Measurements from ENCODE around the gene GDF15. TPM values are rescaled to one million over a fixed set of nuclear protein-coding genes. Genes with fewer than 3 reads are reported as not detected.

The GDF15 gene
- total RNA-seq, 1 experiment from 2014 or later = 425 TPM

GRCh38 chr19:18406749-18407148 is 20.8 kb downstream of the GDF15 start:
- no peak overlapping the region for H3K27ac ChIP-seq (ENCODE audit: low read depth, low read length)
- no peak for ATAC-seq
- H3K4me2 ChIP-seq (ENCODE audit: low read length) = no peak overlapping the region
- ChIA-PET POLR2A (no interaction called here), RAD21 (ENCODE audit: low non-redundant PET in 1 of 2, low total read pairs in 2 of 2, uncharacterized antibody in 2 of 2, unreplicated experiment in 2 of 2) (no interaction called here), CTCF (no interaction called here)
- no peak for DNase-seq (ENCODE audit: low read depth, low spot score)
- H3K36me3 ChIP-seq (ENCODE audit: control insufficient read depth in 1 of 2, insufficient read depth in 2 of 2, low read length in 2 of 2) = no peaks in the 10 kb centered on the region
- peaks cover 13 to 28% of the 10 kb centered on the region in 2 experiments for H3K4me1 ChIP-seq (ENCODE audit: control insufficient read depth in 1 of 2, insufficient read depth in 2 of 2, low read length in 2 of 2)
- no peak overlapping the region for H2AFZ ChIP-seq (ENCODE audit: low read depth, low read length, poor library complexity, severe bottlenecking)
- intact Hi-C loops (cut with micrococcal nuclease) = no loop called here
- no peak overlapping the region for H3K9ac ChIP-seq (ENCODE audit: low read length)
- H3K9me3 ChIP-seq (ENCODE audit: control insufficient read depth in 1 of 2, insufficient read depth in 1 of 2, low read depth in 1 of 2, low read length in 2 of 2) = no peaks in the 10 kb centered on the region
- H3K79me2 ChIP-seq (ENCODE audit: insufficient read depth, low read length) = no peaks in the 10 kb centered on the region
- H3K4me3 ChIP-seq (replicated peaks in 1 of 2; ENCODE audit: low read depth in 1 of 2, low read length in 2 of 2) = no peak overlapping the region
- no peaks in the 10 kb centered on the region for H4K20me1 ChIP-seq (ENCODE audit: insufficient read depth)
- no peak for TF ChIP-seq CTCF (IDR thresholded peaks at IDR 0.05 in 2 of 3, conservative IDR thresholded peaks at IDR 0.05 in 1 of 3; ENCODE audit: borderline replicate concordance in 1 of 3, insufficient read depth in 1 of 3, low read depth in 2 of 3, low read length in 2 of 3)
- no peak for TF ChIP-seq CBX3 (IDR thresholded peaks at IDR 0.05; ENCODE audit: low read depth)
- TF ChIP-seq, protein P1, sequence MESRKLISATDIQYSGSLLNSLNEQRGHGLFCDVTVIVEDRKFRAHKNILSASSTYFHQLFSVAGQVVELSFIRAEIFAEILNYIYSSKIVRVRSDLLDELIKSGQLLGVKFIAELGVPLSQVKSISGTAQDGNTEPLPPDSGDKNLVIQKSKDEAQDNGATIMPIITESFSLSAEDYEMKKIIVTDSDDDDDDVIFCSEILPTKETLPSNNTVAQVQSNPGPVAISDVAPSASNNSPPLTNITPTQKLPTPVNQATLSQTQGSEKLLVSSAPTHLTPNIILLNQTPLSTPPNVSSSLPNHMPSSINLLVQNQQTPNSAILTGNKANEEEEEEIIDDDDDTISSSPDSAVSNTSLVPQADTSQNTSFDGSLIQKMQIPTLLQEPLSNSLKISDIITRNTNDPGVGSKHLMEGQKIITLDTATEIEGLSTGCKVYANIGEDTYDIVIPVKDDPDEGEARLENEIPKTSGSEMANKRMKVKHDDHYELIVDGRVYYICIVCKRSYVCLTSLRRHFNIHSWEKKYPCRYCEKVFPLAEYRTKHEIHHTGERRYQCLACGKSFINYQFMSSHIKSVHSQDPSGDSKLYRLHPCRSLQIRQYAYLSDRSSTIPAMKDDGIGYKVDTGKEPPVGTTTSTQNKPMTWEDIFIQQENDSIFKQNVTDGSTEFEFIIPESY (IDR thresholded peaks at IDR 0.05; ENCODE audit: extremely low read depth, insufficient replicate concordance, low read length) = no peak
- TF ChIP-seq ZNF274 (IDR thresholded peaks at IDR 0.05; ENCODE audit: low read depth, low read length) = no peak
- TF ChIP-seq RAD21 (IDR thresholded peaks at IDR 0.05; ENCODE audit: low read depth) = no peak
- no peak for TF ChIP-seq FOSL1 (IDR thresholded peaks at IDR 0.05; ENCODE audit: low read depth)
- TF ChIP-seq POLR2AphosphoS5 (IDR thresholded peaks at IDR 0.05; ENCODE audit: low read depth, low read length) = no peak
- no peak for TF ChIP-seq POLR2A (IDR thresholded peaks at IDR 0.05; ENCODE audit: borderline replicate concordance, extremely low read depth, insufficient read depth, insufficient read length)
- TF ChIP-seq, protein P2, sequence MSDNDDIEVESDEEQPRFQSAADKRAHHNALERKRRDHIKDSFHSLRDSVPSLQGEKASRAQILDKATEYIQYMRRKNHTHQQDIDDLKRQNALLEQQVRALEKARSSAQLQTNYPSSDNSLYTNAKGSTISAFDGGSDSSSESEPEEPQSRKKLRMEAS (IDR thresholded peaks at IDR 0.05) = no peak
- no peak for TF ChIP-seq TCF7L2 (IDR thresholded peaks at IDR 0.05; ENCODE audit: borderline replicate concordance, extremely low read depth, insufficient read depth, insufficient read length)
- TF ChIP-seq ELF1 (IDR thresholded peaks at IDR 0.05; ENCODE audit: borderline replicate concordance, low read depth) = no peak
- no peak for TF ChIP-seq SIN3A (IDR thresholded peaks at IDR 0.05; ENCODE audit: low read depth)
- TF ChIP-seq, protein P3, sequence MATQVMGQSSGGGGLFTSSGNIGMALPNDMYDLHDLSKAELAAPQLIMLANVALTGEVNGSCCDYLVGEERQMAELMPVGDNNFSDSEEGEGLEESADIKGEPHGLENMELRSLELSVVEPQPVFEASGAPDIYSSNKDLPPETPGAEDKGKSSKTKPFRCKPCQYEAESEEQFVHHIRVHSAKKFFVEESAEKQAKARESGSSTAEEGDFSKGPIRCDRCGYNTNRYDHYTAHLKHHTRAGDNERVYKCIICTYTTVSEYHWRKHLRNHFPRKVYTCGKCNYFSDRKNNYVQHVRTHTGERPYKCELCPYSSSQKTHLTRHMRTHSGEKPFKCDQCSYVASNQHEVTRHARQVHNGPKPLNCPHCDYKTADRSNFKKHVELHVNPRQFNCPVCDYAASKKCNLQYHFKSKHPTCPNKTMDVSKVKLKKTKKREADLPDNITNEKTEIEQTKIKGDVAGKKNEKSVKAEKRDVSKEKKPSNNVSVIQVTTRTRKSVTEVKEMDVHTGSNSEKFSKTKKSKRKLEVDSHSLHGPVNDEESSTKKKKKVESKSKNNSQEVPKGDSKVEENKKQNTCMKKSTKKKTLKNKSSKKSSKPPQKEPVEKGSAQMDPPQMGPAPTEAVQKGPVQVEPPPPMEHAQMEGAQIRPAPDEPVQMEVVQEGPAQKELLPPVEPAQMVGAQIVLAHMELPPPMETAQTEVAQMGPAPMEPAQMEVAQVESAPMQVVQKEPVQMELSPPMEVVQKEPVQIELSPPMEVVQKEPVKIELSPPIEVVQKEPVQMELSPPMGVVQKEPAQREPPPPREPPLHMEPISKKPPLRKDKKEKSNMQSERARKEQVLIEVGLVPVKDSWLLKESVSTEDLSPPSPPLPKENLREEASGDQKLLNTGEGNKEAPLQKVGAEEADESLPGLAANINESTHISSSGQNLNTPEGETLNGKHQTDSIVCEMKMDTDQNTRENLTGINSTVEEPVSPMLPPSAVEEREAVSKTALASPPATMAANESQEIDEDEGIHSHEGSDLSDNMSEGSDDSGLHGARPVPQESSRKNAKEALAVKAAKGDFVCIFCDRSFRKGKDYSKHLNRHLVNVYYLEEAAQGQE (IDR thresholded peaks at IDR 0.05; ENCODE audit: low read depth) = no peak
- TF ChIP-seq SP1 (IDR thresholded peaks at IDR 0.05; ENCODE audit: low read depth) = no peak
- no peak for TF ChIP-seq EZH2phosphoT487 (IDR thresholded peaks at IDR 0.05; ENCODE audit: borderline replicate concordance)
- no peak for TF ChIP-seq EZH2 (IDR thresholded peaks at IDR 0.05)
- TF ChIP-seq, protein P4, sequence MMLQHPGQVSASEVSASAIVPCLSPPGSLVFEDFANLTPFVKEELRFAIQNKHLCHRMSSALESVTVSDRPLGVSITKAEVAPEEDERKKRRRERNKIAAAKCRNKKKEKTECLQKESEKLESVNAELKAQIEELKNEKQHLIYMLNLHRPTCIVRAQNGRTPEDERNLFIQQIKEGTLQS (IDR thresholded peaks at IDR 0.05) = no peak
- H3K27me3 ChIP-seq (ENCODE audit: insufficient read depth, low read length) = no peaks in the 10 kb centered on the region
- H3K9me2 ChIP-seq (ENCODE audit: insufficient read depth) = no peaks in the 10 kb centered on the region
- BruUV-seq (replicated peaks) = no TSS peak

Measured in HCT116 (cell line).